Upper lobe of right lung (tissue), 1 donor: ENCODE data around the gene RHBDD1. TPM values are rescaled to one million over a fixed set of nuclear protein-coding genes. Genes with fewer than 3 reads are reported as not detected.

Experiments used
- ATAC-seq: fragments of 200-7000 bp; cut with Tn5 transposase; one replicate; pipeline ENCODE4 v1.9.1; 2020; ENCODE audit warnings: mild to moderate bottlenecking, moderate library complexity
- DNase-seq: peaks from one replicate; pipeline ENCODE4 v3.0.0-alpha.2; 2020
- H3K27ac ChIP-seq: fragments of 200-600 bp; one replicate; pipeline ENCODE4 v1.8.0; 2022
- H3K27me3 ChIP-seq: fragments of 200-600 bp; one replicate; pipeline ENCODE4 v1.8.0; 2022; ENCODE audit warnings: mild to moderate bottlenecking
- H3K36me3 ChIP-seq: fragments of 200-600 bp; one replicate; pipeline ENCODE4 v1.8.0; 2022
- H3K4me1 ChIP-seq: fragments of 200-600 bp; one replicate; pipeline ENCODE4 v1.8.0; 2022
- H3K4me3 ChIP-seq: fragments of 200-600 bp; one replicate; pipeline ENCODE4 v1.8.0; 2022; ENCODE audit warnings: mild to moderate bottlenecking
- H3K9me3 ChIP-seq: fragments of 200-600 bp; one replicate; pipeline ENCODE4 v1.8.0; 2022
- intact Hi-C: fragments of 100-400 bp; cut with DNase I; formaldehyde crosslinking; loops from one replicate; pipeline ENCODE4 v1.11.0; 2022
- total RNA-seq: library from RNA; stranded (reverse); fragmentation: NEBNext Ultra II Directional; extraction: Animal tissue kit (Norgen Biotek cat#: 25700); gene quantifications from one replicate; pipeline ENCODE4 v1.2.1, GENCODE V29; 2021
- TF ChIP-seq, protein P1 (sequence below): fragments of 200-600 bp; IDR thresholded peaks from one replicate; pipeline ENCODE4 v1.8.0; 2022; ENCODE audit warnings: antibody characterized with exemption
- donor health status: DM: no; HTN: yes; CAD: no; lungs with severe emphysema.

Gene RHBDD1
- total RNA-seq, 1 donor from 2014 or later = 38.4 TPM

GRCh38 chr2:226865273-226865672 is 29.4 kb downstream of the RHBDD1 start:
- Histone ChIP-seq H3K4me3 (no peak overlapping the region), H3K27me3 (no peaks in the 10 kb centered on the region), H3K4me1 (no peaks in the 10 kb centered on the region), H3K27ac (no peak overlapping the region), H3K36me3 (peaks cover 31% of the 10 kb centered on the region), H3K9me3 (no peaks in the 10 kb centered on the region)
- intact Hi-C loops = no loop called here
- ATAC-seq (no peak), DNase-seq (no peak)
- TF ChIP-seq, protein P1, sequence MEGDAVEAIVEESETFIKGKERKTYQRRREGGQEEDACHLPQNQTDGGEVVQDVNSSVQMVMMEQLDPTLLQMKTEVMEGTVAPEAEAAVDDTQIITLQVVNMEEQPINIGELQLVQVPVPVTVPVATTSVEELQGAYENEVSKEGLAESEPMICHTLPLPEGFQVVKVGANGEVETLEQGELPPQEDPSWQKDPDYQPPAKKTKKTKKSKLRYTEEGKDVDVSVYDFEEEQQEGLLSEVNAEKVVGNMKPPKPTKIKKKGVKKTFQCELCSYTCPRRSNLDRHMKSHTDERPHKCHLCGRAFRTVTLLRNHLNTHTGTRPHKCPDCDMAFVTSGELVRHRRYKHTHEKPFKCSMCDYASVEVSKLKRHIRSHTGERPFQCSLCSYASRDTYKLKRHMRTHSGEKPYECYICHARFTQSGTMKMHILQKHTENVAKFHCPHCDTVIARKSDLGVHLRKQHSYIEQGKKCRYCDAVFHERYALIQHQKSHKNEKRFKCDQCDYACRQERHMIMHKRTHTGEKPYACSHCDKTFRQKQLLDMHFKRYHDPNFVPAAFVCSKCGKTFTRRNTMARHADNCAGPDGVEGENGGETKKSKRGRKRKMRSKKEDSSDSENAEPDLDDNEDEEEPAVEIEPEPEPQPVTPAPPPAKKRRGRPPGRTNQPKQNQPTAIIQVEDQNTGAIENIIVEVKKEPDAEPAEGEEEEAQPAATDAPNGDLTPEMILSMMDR = no peak

DNA sequence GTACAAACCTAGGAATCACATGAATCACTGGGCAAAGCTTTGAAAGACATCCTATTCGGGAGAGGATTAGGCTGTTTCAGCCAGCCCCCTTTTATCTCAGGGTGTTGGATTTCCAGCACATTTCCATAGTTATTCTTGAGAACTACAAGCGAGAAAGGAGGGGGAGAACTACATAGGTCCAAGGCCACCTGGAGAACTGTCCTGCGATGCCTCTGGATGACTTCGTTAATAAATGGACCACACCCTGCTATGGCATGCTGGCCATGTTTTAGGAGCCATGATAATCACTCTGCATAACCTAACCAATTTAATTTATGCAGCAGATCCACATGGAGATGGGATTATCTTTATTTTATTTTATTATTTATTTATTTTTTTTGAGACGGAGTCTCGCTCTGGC is 29.9 kb downstream of the RHBDD1 start:
- ATAC-seq = no peak
- TF ChIP-seq, protein P1 = no peak
- intact Hi-C loops = no loop called here

DNA sequence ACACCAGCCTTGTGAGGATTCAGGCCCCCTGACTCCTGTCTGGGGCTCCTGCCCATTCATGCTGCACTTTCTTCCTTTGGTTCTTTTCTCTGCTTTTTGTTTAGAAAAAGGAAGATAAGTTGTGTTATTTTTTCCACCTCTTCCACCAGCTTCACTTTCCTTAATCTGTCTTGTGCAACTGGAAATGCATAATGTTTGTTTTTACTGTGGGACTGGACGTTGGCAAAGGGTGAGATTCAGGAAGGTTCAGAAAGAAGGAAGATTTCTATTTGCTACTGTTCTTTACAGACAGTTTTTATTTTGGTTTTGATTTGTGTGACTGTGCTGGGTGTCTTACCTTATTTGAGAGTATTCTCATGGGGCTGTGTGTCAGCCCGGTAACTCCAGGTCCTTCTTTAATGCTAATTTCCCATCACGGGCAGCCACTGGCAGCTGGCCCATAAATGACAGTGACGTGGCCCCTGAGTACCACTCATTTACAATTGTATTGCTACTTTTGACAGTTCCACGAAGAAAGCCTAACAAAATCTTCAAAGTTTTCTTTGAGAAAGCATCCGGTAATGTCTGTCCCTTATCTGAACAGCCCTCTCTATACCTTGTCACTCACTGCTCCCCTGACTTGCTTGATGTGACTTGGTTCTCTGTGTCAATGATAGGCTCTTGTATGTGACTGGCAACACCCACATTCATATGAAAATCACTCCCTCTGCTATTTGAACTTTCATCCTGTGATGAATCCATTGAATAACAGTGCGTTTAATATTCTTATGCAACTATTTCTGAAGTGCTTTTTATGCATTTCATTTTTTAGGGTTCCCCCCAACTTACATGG is 32.7 kb downstream of the RHBDD1 start:
- ATAC-seq = no peak
- H3K36me3 ChIP-seq = peaks cover 31% of the 10 kb centered on the region
- no peak for DNase-seq
- H3K27me3 ChIP-seq = no peaks in the 10 kb centered on the region
- no peak overlapping the region for H3K27ac ChIP-seq
- no peaks in the 10 kb centered on the region for H3K4me1 ChIP-seq
- H3K4me3 ChIP-seq = no peak overlapping the region
- intact Hi-C loops = no loop called here
- no peaks in the 10 kb centered on the region for H3K9me3 ChIP-seq
- TF ChIP-seq, protein P1 = no peak

More for the DNA sequence above, 29.9 kb downstream of the RHBDD1 start:
- no peaks in the 10 kb centered on the region for H3K9me3 ChIP-seq
- no peak overlapping the region for H3K4me3 ChIP-seq
- DNase-seq = no peak
- H3K4me1 ChIP-seq = no peaks in the 10 kb centered on the region
- H3K36me3 ChIP-seq = peaks cover 31% of the 10 kb centered on the region
- H3K27ac ChIP-seq = no peak overlapping the region
- no peaks in the 10 kb centered on the region for H3K27me3 ChIP-seq

- Histone ChIP-seq H3K27ac (no peak overlapping the region), H3K4me1 (no peaks in the 10 kb centered on the region), H3K36me3 (peaks cover 27% of the 10 kb centered on the region), H3K27me3 (no peaks in the 10 kb centered on the region), H3K4me3 (no peak overlapping the region), H3K9me3 (no peaks in the 10 kb centered on the region)
- intact Hi-C loops = no loop called here
- ATAC-seq (no peak), DNase-seq (no peak)
- TF ChIP-seq, protein P1 = no peak
Observed at GRCh38 chr2:226869371-226869770, 33.5 kb downstream of the RHBDD1 start.

GRCh38 chr2:226873051-226873620 is 37.3 kb downstream of the RHBDD1 start:
- intact Hi-C loops = no loop called here
- DNase-seq (no peak), ATAC-seq (no peak)
- Histone ChIP-seq H3K4me3 (no peak overlapping the region), H3K9me3 (no peaks in the 10 kb centered on the region), H3K27me3 (no peaks in the 10 kb centered on the region), H3K27ac (no peak overlapping the region), H3K36me3 (peaks cover 4% of the 10 kb centered on the region), H3K4me1 (no peaks in the 10 kb centered on the region)
- TF ChIP-seq, protein P1 = no peak
